T-helper 1 cell treated with Interleukin-12 subunit alpha and Interleukin-12 subunit beta and Interleukin-4 antibody, amounts not matched to agents 30 ng/mL and 1 ng/mL, for 36 hours (primary cell): ENCODE results near the gene ELK4. TPM values are rescaled to one million over a fixed set of nuclear protein-coding genes. Genes with fewer than 3 reads are reported as not detected.

Experiments used
- intact Hi-C: fragments of 100-400 bp; cut with micrococcal nuclease; formaldehyde crosslinking; loops from one replicate; pipeline ENCODE4 v1.15.1; 2024
- total RNA-seq: library from RNA; stranded (reverse); gene quantifications from 2 replicates; pipeline ENCODE4 v1.2.3, GENCODE V29; 2022

ELK4 gene
- total RNA-seq, 1 donor from 2014 or later, result 115 TPM

DNA sequence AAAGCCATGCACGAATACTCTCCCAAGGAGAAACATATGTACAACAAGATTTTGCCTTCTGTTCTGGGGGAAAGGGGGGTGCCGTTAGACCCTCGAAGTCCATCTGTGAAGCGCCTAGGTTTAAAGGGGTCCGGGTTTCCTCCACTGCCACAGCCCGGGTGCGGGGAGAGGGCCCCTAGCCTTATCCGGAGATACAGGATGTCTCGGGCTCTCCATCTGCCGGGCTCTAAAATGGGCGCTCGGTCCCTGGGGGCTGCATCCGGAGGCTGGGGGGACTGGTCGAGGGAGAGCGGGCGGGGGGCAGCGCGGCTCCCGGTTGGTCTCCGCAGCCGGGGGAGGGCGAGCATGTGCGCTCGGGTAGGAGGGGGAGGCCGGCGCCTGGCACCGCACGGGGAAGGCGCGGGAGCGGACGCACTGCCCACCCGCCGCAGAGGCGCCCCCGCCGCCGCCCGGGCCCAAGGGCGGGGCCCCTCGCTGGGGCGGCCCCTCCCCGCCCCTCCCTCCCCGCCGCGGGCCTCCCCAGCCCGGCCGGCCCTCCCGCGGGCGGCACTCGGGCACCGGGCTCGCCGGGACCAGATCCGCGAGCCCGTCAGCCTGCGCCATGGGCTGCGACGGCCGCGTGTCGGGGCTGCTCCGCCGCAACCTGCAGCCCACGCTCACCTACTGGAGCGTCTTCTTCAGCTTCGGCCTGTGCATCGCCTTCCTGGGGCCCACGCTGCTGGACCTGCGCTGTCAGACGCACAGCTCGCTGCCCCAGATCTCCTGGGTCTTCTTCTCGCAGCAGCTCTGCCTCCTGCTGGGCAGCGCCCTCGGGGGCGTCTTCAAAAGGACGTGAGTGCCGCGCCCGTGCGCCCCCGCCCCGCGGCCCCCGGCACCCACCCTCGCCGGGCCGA lies 63.1 kb downstream of the ELK4 start:
- intact Hi-C loops, result no loop called here

DNA sequence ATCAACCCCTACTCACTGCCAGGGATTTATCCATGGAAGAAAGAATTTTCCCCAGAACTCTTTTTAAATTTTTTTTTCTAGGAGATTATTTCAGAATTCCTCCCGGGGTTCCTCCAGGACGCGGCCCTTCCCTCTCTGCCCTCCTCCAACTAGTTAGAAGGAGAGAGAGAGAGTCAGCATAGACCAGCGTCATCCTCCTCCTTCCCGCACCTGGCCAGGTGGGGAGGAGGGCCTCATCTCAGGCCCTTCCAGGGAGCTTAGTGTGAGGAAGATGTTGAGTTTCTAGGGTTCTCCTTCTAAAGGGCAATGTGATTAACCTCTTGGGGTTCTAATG lies 63.7 kb downstream of the ELK4 start:
- intact Hi-C loops, result no loop called here

- intact Hi-C loops, result no loop called here
Observed at GRCh38 chr1:205567716-205568115, 64.1 kb downstream of the ELK4 start.

GRCh38 chr1:205565799-205566198 lies 66.0 kb downstream of the ELK4 start:
- intact Hi-C loops, result no loop called here

- intact Hi-C loops, result no loop called here
Observed at GRCh38 chr1:205563927-205564441, 67.8 kb downstream of the ELK4 start.

- intact Hi-C loops, result no loop called here
Observed at GRCh38 chr1:205561501-205562203, 70.2 kb downstream of the ELK4 start.

Other genes with a start within 250 kb of the ELK4 start
- gene LEMD1, start 210.0 kb downstream of the ELK4 start, total RNA-seq, result 0.63 and 1.7 TPM in 2 replicates
- 0.51 and 0.68 TPM in 2 replicates for gene BLACAT1, start 176.0 kb downstream of the ELK4 start, total RNA-seq
- gene CDK18, start 127.3 kb downstream of the ELK4 start, total RNA-seq, result 0.07 and 0.98 TPM in 2 replicates
- 0.27 and 0.29 TPM in 2 replicates for gene SLC45A3, start 48.5 kb upstream of the ELK4 start, total RNA-seq
- gene NUCKS1, start 118.2 kb upstream of the ELK4 start, total RNA-seq, result 135 and 148 TPM in 2 replicates
- gene RAB29, start 143.5 kb upstream of the ELK4 start, total RNA-seq, result 78.4 and 86.3 TPM in 2 replicates
- 19.8 and 19.9 TPM in 2 replicates for gene SLC41A1, start 181.2 kb upstream of the ELK4 start, total RNA-seq
- 0.34 and 0.78 TPM in 2 replicates for gene PM20D1, start 218.1 kb upstream of the ELK4 start, total RNA-seq